ENCODE data around the gene OBP2B. TPM values are rescaled to one million over a fixed set of nuclear protein-coding genes. Genes with fewer than 3 reads are reported as not detected.
"Not testable (repeated sequence)": the region's sequence is repeated elsewhere in the genome, so short reads cannot be mapped to it uniquely, and the experiment has no call there.

The OBP2B gene
- total RNA-seq, 4 donors from 2014 or later, result 2.6 to 11.7 (median 7.1) TPM

GRCh38 chr9:133210609-133211008 lies 1.6 kb upstream of the OBP2B start:
- Histone ChIP-seq H3K9me3 (no peaks in the 10 kb centered on the region), H3K4me1 (no peaks in the 10 kb centered on the region), H3K36me3 (no peaks in the 10 kb centered on the region), H3K27ac (no peak overlapping the region), H3K27me3 (peaks cover 30% of the 10 kb centered on the region), H3K4me3 (no peak overlapping the region)
- no peak for TF ChIP-seq POLR2AphosphoS5 (IDR thresholded peaks at IDR 0.05)
- TF ChIP-seq POLR2A (IDR thresholded peaks at IDR 0.05), result no peak
- no peak for TF ChIP-seq CTCF (IDR thresholded peaks at IDR 0.05)
- no peak for TF ChIP-seq EP300 (IDR thresholded peaks at IDR 0.05)
- DNase-seq (ENCODE audit: low spot score in 2 of 2), result no peak
- WGBS, result 82% methylated on average over 7 of the region's 7 CpGs

- Histone ChIP-seq H3K36me3 (no peaks in the 10 kb centered on the region), H3K4me3 (no peak overlapping the region), H3K27ac (no peak overlapping the region), H3K27me3 (peaks cover 30% of the 10 kb centered on the region), H3K9me3 (no peaks in the 10 kb centered on the region), H3K4me1 (no peaks in the 10 kb centered on the region)
- 54% methylated on average over 7 of the region's 7 CpGs for WGBS
- TF ChIP-seq POLR2AphosphoS5 (IDR thresholded peaks at IDR 0.05), result no peak
- TF ChIP-seq POLR2A (IDR thresholded peaks at IDR 0.05), result no peak
- TF ChIP-seq EP300 (IDR thresholded peaks at IDR 0.05), result no peak
- no peak for TF ChIP-seq CTCF (IDR thresholded peaks at IDR 0.05)
- peak in 1 of 2 donors; percentile 71 for DNase-seq (ENCODE audit: low spot score in 2 of 2)
Observed at GRCh38 chr9:133210202-133210532, 1.1 kb upstream of the OBP2B start.

GRCh38 chr9:133209327-133210201 lies 514 bp upstream of the OBP2B start:
- H3K4me3 ChIP-seq, H3K27ac ChIP-seq, H3K9me3 ChIP-seq, H3K36me3 ChIP-seq, H3K4me1 ChIP-seq: not testable (repeated sequence)
- H3K27me3 ChIP-seq, result peaks cover 32% of the 10 kb centered on the region
- peak in 1 of 2 donors; percentile 76 for DNase-seq (ENCODE audit: low spot score in 2 of 2)
- 65% methylated on average over 21 of the region's 29 CpGs for WGBS

- DNase-seq (ENCODE audit: low spot score in 2 of 2), result not testable (repeated sequence)
Observed at GRCh38 chr9:133208171-133208879, 725 bp downstream of the OBP2B start.

GRCh38 chr9:133207540-133208170 lies 1.4 kb downstream of the OBP2B start:
- Histone ChIP-seq H3K36me3 (no peaks in the 10 kb centered on the region), H3K27me3 (peaks cover 30% of the 10 kb centered on the region), H3K9me3 (no peaks in the 10 kb centered on the region), H3K4me3 (no peak overlapping the region), H3K4me1 (no peaks in the 10 kb centered on the region), H3K27ac (no peak overlapping the region)
- DNase-seq (ENCODE audit: low spot score in 2 of 2), result no peak
- 83% methylated on average over 16 of the region's 16 CpGs for WGBS
- TF ChIP-seq POLR2A (IDR thresholded peaks at IDR 0.05) (no peak), CTCF (IDR thresholded peaks at IDR 0.05) (no peak), POLR2AphosphoS5 (IDR thresholded peaks at IDR 0.05) (no peak), EP300 (IDR thresholded peaks at IDR 0.05) (no peak)

More at GRCh38 chr9:133208171-133208879, 725 bp downstream of the OBP2B start:
- not testable (repeated sequence) for H3K4me3 ChIP-seq, H3K4me1 ChIP-seq, H3K27ac ChIP-seq, H3K9me3 ChIP-seq, H3K36me3 ChIP-seq
- 95% methylated on average over 4 of the region's 16 CpGs for WGBS
- peaks cover 36% of the 10 kb centered on the region for H3K27me3 ChIP-seq

GRCh38 chr9:133207021-133207531 lies 2.0 kb downstream of the OBP2B start:
- no peak for TF ChIP-seq POLR2AphosphoS5 (IDR thresholded peaks at IDR 0.05)
- TF ChIP-seq POLR2A (IDR thresholded peaks at IDR 0.05), result no peak
- no peak for TF ChIP-seq CTCF (IDR thresholded peaks at IDR 0.05)
- no peak for TF ChIP-seq EP300 (IDR thresholded peaks at IDR 0.05)
- no peak for DNase-seq (ENCODE audit: low spot score in 2 of 2)
- WGBS, result 83% methylated on average over 14 of the region's 14 CpGs

More at GRCh38 chr9:133207021-133207531, 2.0 kb downstream of the OBP2B start:
- no peaks in the 10 kb centered on the region for H3K36me3 ChIP-seq
- no peak overlapping the region for H3K27ac ChIP-seq
- no peaks in the 10 kb centered on the region for H3K9me3 ChIP-seq
- peaks cover 27% of the 10 kb centered on the region for H3K27me3 ChIP-seq
- no peak overlapping the region for H3K4me3 ChIP-seq
- no peaks in the 10 kb centered on the region for H3K4me1 ChIP-seq

All from suprapubic skin (tissue), 4 donors.